Measurements from ENCODE around the gene KIF5B.
"Not testable (repeated sequence)": the region's sequence is repeated elsewhere in the genome, so short reads cannot be mapped to it uniquely, and the experiment has no call there.

KIF5B gene

DNA sequence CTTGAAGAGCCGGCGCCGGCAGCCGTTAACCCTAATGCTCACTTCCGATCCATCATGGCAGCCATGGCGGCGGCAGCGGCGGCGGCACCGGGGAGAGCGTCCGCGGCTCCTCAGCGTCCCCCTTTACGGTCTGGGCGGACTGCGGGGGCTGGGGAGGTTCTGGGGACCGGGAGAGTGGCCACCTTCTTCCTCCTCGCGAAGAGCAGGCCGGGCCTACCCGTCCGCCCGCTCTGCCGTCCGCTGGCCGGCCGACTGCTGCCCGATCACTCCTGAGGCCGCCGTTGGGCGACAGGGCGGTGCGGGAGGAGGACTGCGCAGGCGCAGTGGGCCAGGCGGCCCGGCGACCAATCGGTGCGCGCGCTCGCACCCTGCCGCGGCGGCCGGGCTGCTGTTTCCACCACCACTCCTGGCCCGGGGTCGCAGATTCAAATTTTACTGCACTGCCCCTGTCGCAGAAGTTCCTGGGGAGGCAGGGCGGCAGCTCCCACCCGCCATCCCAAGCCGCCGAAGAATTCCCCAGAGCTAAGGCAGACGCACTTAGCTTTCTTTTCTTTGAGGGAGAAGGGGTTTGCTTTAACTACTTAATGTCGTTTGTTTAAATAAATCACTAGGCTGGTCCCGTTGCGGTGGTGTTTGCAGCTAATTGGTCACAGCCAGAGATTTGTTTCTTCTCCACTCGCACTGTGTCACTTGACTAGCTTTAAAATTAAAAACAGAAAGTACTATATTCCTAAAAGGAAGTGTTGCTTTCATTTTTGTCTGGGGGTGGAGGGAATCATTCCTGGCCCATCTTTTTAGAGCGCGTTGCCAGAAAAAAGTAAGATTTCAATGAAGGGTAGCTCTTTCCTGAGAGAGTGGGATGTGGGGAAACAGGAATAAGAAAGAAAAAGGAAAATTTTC, at the start of gene KIF5B:
Gene KIF5B, minus strand, starts transcription at position 290 of the 900 bp plus-strand sequence. CDS start 452 bp downstream, outside the sequence.
- peak; percentile 11 for DNase-seq

DNA sequence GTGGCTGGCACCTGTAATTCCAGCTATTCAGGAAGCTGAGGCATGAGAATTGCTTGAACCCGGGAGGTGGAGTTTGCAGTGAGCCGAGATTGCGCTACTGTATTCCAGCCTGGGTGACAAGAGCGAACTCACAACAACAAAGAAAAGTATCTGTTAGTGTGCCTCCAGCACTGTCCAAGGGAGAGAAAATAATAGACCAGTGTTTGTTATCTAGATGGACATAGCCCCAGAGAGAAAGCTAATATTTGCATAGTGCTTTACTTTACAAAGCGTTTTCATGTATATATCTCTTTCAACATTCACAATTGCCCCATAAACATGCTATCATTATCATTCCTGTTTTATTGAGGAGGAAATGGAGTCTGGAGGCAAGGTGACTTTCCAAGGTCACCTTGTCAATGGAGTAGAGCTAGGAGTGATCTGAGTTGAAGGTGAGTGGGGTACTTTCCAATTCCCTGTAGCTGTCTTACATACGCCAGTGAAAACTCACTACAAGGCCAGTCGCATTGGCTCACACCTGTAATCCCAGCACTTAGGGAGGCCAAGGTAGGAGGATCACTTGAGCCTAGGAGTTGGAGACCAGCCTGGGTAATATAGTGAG, 49.7 kb upstream of the KIF5B start:
- DNase-seq: peak; percentile 15

DNA sequence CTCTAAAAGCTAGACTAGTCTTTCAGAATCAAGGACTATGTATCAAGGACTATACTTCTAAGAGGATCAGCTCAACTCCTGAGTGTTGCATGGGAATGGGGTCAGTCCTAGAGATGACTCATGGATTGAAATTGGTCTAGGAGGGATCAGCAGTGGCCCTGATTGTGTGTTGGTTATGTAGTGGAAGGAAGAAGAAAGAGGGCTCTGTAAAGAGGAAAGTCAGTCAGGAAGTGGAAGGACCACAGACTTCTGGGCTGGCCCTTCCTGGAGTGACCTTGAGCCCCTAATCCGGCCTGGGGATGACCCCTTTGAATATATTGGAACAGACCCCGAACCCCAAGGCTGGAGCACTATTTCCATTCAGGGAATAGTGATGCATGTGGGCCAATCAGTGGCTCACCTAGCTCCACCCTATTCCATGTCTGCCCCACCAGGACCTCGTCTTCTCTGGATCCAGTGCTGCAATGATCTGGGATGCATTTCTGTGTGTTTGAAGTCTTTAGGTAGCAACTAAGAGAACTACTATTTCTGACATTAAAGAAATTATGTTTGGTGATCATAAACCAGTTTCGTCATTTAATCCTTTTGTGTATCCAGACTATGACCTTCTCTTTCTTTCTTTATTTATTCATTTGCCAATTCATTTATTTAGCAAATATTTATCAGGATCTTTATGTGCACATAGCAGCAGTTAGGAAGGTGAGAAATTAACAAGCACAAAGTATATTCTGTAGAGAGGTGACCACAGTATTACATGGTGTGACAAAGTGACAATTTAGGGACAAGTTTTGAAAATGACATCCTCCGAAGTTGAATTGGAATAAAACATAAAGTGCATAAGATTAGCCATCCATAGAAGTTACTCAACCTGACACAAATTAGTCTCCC, 48.6 kb upstream of the KIF5B start:
- DNase-seq: no peak

DNA sequence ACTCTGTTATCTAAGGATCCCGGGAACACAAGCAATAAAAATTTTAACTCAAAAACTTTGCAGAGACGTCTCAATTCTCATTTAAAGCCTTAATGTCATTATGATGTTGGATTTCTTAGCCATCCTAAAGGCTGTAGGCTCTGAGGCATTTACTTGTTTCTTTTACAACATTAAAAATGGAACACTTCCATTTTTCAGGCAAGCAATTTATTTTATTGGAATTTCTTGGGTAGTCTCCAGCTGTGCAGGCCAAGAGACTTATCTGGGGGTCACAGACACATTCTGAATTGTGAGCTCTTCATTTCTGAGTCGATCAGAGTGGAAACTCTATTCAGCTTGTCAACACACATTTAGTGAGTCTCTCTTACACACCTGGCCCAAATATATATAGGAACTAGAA, 48.0 kb upstream of the KIF5B start:
- DNase-seq: no peak

DNA sequence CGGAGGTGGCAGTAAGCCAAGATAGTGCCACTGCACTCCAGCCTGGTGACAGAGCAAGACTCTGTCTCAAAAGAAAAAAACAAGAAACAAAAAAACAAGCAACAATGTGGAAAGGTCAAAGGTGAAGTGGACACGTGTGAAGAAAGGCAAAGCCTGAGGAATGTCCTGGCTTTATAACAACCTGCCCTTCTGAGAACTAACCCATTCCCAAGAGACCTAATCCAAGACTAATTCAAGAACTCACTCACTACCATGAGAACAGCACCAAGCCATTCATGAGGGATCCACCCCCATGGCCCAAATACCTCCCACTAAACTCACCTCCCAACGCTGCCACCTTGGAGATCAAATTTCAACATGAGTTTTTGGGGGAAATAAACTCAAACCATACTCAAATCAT, 47.5 kb upstream of the KIF5B start:
- no peak for DNase-seq

DNA sequence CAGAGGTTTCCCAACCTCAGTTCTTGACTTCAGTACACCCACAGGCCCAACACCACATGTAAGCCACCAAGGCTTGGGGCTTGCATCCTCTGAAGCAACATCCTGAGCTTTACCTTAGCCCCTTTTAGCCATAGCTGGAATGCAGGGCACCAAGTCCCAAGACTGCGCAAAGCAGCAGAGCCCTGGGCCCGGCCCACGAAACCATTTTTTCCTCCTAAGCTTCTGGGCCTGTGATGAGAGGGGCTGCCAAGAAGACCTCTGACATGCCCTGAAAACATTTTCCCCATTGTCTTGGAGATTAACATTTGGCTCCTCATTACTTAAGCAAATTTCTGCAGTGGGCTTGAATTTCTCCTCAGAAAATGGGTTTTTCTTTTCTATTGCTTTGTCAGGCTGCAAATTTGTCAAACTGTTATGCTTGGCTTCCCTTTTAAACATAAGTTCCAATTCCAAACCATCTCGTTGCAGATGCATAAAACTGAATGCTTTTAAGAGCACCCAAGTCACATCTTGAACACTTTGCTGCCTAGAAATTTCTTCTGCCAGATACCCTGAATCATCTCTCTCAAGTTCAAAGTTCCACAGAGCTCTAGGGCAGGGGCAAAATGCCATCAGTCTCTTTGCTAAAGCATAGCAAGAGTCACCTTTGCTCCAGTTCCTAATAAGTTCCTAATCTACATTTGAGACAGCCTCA, 42.5 kb upstream of the KIF5B start:
- DNase-seq: not testable (repeated sequence)

DNA sequence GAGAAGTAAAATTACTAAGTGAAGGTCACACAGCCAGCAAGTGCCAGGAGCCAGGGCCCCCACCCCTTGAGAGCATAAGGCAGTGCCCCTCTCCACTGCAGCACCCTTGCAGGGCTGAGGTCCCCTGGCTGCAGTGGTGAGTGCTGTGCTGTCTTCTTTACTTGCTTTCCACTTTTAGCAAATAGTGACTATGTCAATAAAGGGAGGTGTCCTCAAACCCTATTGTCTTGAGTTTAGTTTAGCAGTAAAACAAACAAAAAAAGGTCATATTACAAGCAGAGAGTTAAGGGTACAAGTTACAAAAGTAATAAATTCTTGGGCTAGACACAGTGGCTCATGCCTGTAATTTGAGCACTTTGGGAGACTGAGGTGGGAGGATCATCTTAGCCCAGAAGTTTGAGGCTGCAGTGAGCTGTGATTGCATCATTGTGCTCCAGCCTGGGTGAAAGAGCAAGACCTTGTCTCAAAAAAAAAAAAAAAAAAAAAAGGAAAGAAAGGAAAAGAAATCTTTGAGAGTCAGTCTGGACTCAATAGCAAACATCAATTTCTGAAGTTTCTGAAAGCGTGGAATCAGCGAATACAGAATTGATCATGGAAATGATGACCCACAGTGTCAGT, 39.0 kb upstream of the KIF5B start:
- DNase-seq: no peak

DNA sequence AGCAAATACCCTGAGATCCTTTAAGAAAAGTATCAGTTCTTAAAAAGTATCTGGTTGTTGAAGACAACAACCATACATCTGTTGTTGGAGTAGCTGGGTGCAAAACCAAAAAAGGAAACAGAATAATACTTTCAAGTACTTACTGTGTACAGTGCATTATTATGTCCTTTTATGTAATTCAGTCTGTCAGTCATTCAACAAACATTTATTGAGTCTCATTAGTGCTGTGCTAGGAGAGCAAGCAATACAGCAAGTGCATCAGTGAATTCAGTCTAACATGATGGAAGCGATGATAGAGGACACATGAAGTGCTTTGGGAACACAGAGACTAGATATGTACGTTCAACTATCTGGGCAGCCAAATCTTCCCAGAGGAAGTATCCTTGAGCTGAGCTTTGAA, 37.4 kb upstream of the KIF5B start:
- no peak for DNase-seq

DNA sequence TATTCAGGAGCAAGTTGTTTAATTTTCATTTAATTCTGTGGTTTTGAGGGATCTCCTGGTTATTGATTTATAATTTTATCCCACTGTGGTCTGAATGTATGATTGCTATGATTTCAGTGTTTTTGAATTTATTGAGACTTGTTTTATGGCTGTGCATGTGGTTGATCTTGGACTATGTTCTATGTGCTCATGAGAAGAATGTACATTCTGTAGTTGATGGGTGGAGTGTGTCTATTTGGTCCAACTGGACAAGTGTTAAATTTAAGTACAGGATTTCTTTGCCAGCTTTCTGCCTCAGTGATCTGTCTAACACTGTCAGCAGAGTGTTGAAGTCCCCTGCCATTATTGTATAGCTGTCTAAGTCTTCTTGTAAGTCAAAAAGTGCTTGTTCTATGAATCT, 34.8 kb upstream of the KIF5B start:
- no peak for DNase-seq

DNA sequence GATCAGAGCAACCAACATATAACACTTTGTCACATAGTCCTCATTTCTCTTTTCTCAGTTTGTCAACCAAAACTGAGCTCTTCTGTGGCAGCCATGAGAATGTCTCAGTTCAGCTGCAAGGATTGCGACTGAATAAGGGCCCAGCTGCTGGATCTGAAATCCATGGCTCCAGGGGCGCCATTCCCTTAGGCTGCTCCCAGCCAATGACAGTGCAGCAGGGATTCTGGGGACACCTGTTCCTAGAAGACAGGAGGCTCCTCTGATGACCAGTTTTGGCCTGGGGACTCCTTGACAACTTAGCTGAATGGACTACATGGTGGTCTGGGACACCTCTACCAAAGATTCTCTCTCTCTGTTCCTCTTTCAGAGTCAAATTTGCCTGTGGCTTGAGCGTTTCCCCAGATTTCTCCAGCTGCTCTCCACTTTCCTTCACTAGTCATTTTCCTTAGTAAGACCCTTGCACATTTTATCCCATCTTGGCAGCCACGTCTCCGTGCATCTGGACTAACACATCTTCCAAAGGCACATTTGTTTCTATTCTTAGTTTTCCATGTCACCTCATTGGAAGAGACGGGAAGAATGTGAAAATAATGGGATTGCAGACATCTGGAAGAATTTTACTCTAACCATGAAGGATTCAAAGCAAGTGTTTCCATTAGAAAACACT, 28.1 kb upstream of the KIF5B start:
- DNase-seq: no peak

DNA sequence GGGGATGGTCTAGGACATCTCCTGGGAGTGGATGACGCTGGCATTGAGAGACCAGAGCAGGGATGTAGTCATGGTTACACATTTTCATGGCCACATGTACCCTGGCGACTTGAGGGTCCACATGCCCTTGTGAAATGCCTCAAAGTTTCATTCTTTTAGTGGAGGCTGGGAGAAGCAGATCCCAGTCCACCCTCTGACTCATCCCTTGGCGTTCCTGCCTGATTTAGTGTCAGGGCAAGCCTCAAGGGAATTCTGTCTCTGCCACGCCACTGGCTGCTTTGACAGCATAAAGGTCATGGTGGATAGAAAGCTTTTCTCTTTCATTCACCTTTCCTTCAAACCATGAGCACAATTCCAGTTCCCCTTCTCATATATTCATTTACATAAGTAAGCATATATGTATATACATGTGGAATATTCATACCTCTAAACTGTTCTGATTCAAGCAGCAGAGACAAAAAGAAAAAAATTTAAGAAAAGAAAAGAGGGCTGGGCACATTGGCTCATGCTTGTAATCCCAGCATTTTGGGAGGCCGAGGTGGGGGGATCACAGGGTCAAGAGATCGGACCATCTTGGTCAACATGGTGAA, 21.8 kb upstream of the KIF5B start:
- DNase-seq: no peak

DNA sequence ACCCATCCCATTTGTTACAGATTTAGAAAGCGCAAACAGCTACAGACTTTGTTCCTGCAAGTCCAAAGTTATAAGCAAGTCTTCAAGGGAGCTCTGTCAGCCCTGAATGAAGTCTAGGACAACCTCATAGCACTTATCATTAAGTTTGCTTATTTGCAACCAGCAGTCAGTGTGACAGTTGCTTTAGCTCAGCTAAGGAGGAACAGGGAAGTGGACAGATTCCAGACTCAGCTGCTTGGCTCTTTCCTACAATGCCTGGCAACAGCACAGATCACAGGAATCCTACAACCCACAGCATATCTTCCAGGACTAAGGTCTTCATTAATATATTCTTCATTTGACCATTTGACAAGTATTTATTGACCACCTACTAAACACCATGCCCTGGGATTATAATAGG, 17.4 kb upstream of the KIF5B start:
- no peak for DNase-seq

DNA sequence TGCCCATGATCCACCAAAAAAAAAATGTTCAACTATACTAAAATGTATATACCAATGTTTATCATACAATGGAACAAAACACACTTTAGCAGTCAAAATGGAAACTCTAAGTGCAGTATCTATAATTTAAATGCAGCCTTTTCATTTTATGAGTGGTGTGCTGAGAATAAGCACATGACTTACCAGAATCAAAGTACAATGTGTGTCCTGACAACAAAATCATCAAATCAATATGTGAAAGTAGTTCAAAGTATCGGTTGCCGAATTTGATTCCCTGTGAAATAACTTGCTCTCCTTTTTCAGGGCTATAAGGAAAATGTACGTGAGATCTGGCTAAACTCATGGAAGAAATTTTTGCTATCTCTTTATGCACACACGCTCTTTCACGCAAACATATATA, 16.9 kb upstream of the KIF5B start:
- DNase-seq: no peak

DNA sequence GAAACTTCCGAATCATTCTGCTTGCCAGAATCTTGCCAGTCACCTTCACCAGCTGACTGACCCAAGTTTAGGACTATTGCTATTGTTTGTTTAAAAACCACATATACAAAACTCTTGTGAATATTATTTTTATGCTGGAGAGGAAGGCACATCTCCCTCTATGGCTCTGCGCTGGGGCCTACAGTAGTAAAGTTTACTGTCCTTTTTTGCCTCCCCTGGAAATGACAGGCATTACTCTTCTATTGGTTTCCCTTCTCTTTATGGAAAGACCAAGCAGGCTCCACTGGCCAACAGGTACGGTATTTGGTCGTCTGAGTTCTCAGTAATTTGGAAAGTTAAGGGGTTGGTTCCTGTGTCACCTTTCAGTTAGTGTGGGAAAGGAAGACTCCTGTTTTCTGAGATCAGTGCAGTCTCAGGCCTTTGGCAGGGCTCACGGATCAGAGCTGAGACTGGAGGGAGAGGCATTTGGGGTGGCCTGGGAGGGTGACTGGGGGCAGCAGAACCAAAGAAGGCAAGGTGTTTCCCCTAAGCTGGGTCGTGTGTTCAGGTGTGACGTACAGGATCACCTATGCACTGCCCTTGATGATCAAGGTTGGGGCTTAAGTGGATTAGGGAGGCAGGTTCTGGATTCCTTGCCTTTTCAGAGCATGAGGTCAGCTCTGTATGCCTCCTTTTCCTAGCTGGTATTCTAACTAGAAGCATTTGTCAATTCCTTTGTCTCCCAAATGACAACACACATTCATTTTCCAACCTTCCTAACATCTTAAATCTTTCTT, 16.0 kb upstream of the KIF5B start:
- DNase-seq: no peak

DNA sequence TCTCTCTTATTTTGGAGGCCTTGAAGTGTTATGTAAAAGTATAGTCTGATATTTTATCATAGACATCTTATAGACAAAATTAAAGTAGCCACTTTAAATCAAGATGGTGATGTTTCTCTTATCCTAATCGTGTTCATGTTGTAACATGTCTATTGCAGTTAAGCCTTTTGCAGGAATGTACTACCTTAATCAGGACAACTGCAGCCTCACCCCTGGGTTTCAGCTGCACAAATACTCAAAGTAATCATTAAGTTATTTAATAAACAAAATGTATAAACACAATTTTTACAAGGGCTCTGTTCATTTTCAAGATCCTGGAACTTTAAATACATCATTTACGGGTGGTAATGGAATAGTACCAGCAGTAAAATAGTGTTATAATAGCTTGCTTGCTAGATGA, 14.4 kb upstream of the KIF5B start:
- DNase-seq: no peak

DNA sequence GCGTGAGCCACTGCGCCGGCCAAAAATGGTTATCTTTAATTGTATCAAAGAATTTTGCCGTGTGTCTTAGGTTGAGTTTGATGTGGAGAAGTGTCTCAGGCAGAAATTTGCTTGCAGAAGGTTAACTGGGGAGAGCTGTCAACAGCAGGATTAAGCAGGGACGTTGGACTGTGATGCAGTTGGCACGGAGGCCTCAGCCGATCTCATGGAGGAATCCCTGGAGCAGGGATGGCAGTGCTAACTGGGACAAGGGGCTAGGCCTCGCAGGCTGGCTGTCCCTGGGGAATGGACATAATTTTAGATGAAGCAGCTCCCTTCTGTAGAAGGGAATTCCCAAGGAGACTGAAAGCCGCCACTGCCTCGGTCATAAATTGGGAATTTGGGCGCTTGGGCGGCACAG, 12.3 kb upstream of the KIF5B start:
- no peak for DNase-seq

DNA sequence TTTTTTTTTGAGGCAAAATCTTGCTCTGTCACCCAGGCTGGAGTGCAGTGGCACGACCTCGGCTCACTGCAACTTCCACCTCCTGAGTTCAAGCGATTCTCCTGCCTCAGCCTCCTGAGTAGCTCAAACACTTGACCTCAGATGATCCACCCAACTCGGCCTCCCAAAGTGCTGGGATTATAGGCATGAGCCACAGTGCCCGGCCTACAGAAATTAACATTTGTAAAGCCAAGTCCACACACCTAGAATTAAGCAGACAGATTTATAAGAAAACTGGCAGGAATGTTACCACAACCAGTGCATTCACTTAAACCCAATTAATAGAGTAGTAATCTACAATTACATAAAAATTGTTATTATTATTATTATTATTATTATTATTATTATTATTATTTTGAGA, 11.7 kb upstream of the KIF5B start:
- DNase-seq: not testable (repeated sequence)

DNA sequence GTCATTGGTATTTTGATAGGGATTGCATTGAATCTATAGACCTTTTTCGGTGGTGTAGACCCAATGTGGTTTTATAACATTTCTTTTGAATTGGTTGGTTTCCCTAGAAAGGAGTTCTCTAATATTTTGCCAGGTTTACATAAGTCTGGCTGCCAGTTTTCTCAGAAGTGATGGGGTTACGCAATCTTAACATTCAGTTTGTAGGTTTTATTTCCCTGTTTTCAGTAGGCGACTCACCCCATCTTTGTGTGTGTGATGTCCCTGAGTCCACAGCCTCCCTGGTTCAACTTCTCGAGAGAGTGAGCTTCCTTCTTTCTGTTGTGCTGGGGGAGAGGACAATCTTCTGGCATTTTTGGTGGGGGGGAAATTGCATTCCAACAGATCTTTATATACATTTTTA, 9.6 kb upstream of the KIF5B start:
- no peak for DNase-seq

DNA sequence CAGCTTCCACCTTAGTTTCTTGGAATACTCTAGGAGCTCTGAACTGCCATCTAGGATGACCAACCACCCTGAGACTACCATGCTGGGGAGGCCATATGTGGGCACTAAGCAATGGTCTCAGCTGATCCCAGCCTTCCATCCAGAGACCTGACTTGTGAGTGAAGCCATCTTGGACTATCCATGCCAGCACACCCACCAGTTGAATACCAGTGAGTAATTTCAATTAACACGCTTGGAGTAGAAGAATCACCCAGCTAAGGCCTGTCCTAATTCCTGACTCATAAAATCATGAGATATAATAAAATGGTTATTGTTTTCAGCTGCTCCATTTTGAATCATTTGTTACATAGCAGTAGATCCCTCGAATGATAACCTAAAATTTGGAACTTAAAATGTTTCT, 5.2 kb upstream of the KIF5B start:
- DNase-seq: no peak

DNA sequence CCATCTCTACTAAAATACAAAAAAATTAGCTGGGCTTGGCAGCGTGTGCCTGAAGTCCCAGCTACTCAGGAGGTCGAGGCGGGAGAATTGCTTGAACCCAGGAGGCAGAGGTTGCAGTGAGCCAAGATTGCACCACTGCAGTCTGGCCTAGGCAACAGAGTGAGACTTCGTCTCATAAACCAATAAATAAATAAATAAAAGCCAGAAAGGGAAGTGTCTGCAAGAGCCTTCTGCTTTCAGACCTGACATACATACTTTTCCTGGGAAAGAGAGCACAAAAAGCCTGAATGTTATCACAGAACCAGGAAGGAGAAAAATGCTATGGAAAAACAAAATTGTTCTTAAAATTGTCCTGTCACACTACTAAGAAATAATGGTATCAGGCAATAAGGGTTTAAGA, 4.1 kb upstream of the KIF5B start:
- DNase-seq: no peak

DNA sequence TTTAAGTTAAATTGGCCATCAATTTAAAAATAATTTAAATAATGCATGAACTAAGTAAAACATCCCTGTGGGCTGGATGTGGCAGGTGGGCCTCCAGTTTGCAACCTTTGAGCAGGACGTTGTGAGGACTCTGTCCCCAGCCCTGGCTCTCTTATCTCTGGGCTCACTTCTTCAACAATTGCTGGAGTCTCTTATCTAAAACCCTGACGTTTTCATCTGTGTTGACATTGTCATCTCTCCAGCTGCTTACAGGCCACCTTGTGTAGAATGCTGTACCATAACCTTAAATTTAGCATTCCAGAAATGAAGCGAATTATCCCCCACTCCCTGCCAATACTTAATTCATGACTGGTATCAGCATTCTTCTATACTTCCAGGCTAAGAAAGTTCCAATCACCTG, 3.2 kb upstream of the KIF5B start:
- no peak for DNase-seq

Data from NCI-H2029 treated with DMSO at 0.1 percent for 48 hours (cell line).